NCI-H82 (cell line): Measurements from ENCODE around the gene APOH.
"Not testable (repeated sequence)": the region's sequence is repeated elsewhere in the genome, so short reads cannot be mapped to it uniquely, and the experiment has no call there.

Experiments
- DNase-seq: peaks from one replicate; lab custom pipeline; 2025; lab: John Stamatoyannopoulos, UW

APOH gene

GRCh38 chr17:66228887-66229782 lies at the start of gene APOH:
TSS of gene APOH (minus strand) at chr17:66229415. CDS start at chr17:66229379, 36 bp downstream.
- DNase-seq: no peak

- DNase-seq: no peak
Measured at GRCh38 chr17:66277191-66277590, 48.0 kb upstream of the APOH start.

- no peak for DNase-seq
Measured at GRCh38 chr17:66276328-66276937, 47.2 kb upstream of the APOH start.

- no peak for DNase-seq
Measured at GRCh38 chr17:66275651-66276050, 46.4 kb upstream of the APOH start.

GRCh38 chr17:66273586-66273848 lies 44.3 kb upstream of the APOH start:
- no peak for DNase-seq

- no peak for DNase-seq
Measured at GRCh38 chr17:66272811-66273585, 43.8 kb upstream of the APOH start.

GRCh38 chr17:66271512-66271911 lies 42.3 kb upstream of the APOH start:
- no peak for DNase-seq

GRCh38 chr17:66270106-66270505 lies 40.9 kb upstream of the APOH start:
- no peak for DNase-seq

GRCh38 chr17:66268247-66268927 lies 39.2 kb upstream of the APOH start:
- no peak for DNase-seq

- no peak for DNase-seq
Measured at GRCh38 chr17:66264696-66265095, 35.5 kb upstream of the APOH start.

- no peak for DNase-seq
Measured at GRCh38 chr17:66262767-66263166, 33.6 kb upstream of the APOH start.

GRCh38 chr17:66260688-66261087 lies 31.5 kb upstream of the APOH start:
- DNase-seq: no peak

GRCh38 chr17:66260275-66260674 lies 31.1 kb upstream of the APOH start:
- DNase-seq: peak; percentile 21

- no peak for DNase-seq
Measured at GRCh38 chr17:66255527-66255971, 26.3 kb upstream of the APOH start.

- DNase-seq: peak; percentile 81
Measured at GRCh38 chr17:66255112-66255511, 25.9 kb upstream of the APOH start.

- not testable (repeated sequence) for DNase-seq
Measured at GRCh38 chr17:66253458-66253857, 24.2 kb upstream of the APOH start.

GRCh38 chr17:66250686-66251085 lies 21.5 kb upstream of the APOH start:
- no peak for DNase-seq

- DNase-seq: no peak
Measured at GRCh38 chr17:66248285-66248684, 19.1 kb upstream of the APOH start.

GRCh38 chr17:66241839-66242238 lies 12.6 kb upstream of the APOH start:
- DNase-seq: peak; percentile 5

- no peak for DNase-seq
Measured at GRCh38 chr17:66240630-66241029, 11.4 kb upstream of the APOH start.

GRCh38 chr17:66240013-66240412 lies 10.8 kb upstream of the APOH start:
- DNase-seq: no peak

GRCh38 chr17:66235377-66235994 lies 6.3 kb upstream of the APOH start:
- DNase-seq: no peak
